ENCODE measurements around the gene CCNE1. TPM values are rescaled to one million over a fixed set of nuclear protein-coding genes. Genes with fewer than 3 reads are reported as not detected.

The CCNE1 gene
- total RNA-seq, 1 donor from 2014 or later = 3.9 TPM

- Mint-ChIP-seq H3K27me3 (ENCODE audit: unreplicated experiment) (peaks cover 13% of the 10 kb centered on the region), H3K27ac (ENCODE audit: unreplicated experiment) (peak overlapping the region; percentile 88), H3K36me3 (ENCODE audit: unreplicated experiment) (no peaks in the 10 kb centered on the region), H3K4me1 (ENCODE audit: unreplicated experiment) (peaks cover 11% of the 10 kb centered on the region), H3K4me3 (ENCODE audit: unreplicated experiment) (peak overlapping the region; percentile 93), H3K9me3 (ENCODE audit: unreplicated experiment) (no peaks in the 10 kb centered on the region)
- DNase-seq (ENCODE audit: extremely low spot score, unreplicated experiment) = no peak
- TF ChIP-seq CTCF (IDR thresholded peaks at IDR 0.05) = no peak
Measured at GRCh38 chr19:29845574-29846176, 33.9 kb downstream of the CCNE1 start.

DNA sequence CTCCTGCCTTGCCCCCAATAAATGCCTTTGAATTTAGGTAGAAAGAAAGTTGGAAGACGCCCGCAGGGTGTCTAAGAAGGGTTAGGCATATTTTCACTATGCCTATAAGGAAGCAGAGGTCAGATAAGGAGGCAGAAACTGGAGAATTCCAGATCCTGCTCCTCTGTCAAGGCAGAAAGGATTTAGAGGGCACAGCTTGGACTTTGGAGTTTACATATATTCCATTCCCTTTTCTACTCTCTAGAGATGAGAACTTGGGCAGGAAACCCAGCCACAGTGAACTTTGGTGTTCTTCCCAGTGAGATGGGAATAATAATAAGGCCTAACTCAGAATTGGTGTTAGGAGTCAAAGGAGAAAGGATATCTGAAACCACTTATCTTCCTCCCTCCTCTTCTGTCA, 37.4 kb downstream of the CCNE1 start:
- Mint-ChIP-seq H3K9me3 (ENCODE audit: unreplicated experiment) (no peaks in the 10 kb centered on the region), H3K27me3 (ENCODE audit: unreplicated experiment) (peaks cover 26% of the 10 kb centered on the region), H3K27ac (ENCODE audit: unreplicated experiment) (no peak overlapping the region), H3K4me1 (ENCODE audit: unreplicated experiment) (peaks cover 9% of the 10 kb centered on the region), H3K4me3 (ENCODE audit: unreplicated experiment) (no peak overlapping the region), H3K36me3 (ENCODE audit: unreplicated experiment) (no peaks in the 10 kb centered on the region)
- DNase-seq (ENCODE audit: extremely low spot score, unreplicated experiment) = no peak
- no peak for TF ChIP-seq CTCF (IDR thresholded peaks at IDR 0.05)

GRCh38 chr19:29850482-29850881, 38.7 kb downstream of the CCNE1 start:
- Mint-ChIP-seq H3K9me3 (ENCODE audit: unreplicated experiment) (no peaks in the 10 kb centered on the region), H3K27me3 (ENCODE audit: unreplicated experiment) (peaks cover 30% of the 10 kb centered on the region), H3K4me1 (ENCODE audit: unreplicated experiment) (peaks cover 6% of the 10 kb centered on the region), H3K4me3 (ENCODE audit: unreplicated experiment) (no peak overlapping the region), H3K36me3 (ENCODE audit: unreplicated experiment) (no peaks in the 10 kb centered on the region), H3K27ac (ENCODE audit: unreplicated experiment) (no peak overlapping the region)
- no peak for DNase-seq (ENCODE audit: extremely low spot score, unreplicated experiment)
- TF ChIP-seq CTCF (IDR thresholded peaks at IDR 0.05) = no peak

- no peaks in the 10 kb centered on the region for H3K9me3 Mint-ChIP-seq (ENCODE audit: unreplicated experiment)
- TF ChIP-seq CTCF (IDR thresholded peaks at IDR 0.05) = no peak
- H3K4me1 Mint-ChIP-seq (ENCODE audit: unreplicated experiment) = no peaks in the 10 kb centered on the region
- no peak overlapping the region for H3K27ac Mint-ChIP-seq (ENCODE audit: unreplicated experiment)
- H3K36me3 Mint-ChIP-seq (ENCODE audit: unreplicated experiment) = no peaks in the 10 kb centered on the region
- peaks cover 30% of the 10 kb centered on the region for H3K27me3 Mint-ChIP-seq (ENCODE audit: unreplicated experiment)
- H3K4me3 Mint-ChIP-seq (ENCODE audit: unreplicated experiment) = no peak overlapping the region
- no peak for DNase-seq (ENCODE audit: extremely low spot score, unreplicated experiment)
Measured at GRCh38 chr19:29851769-29852521, 40.2 kb downstream of the CCNE1 start.

- Mint-ChIP-seq H3K9me3 (ENCODE audit: unreplicated experiment) (no peaks in the 10 kb centered on the region), H3K36me3 (ENCODE audit: unreplicated experiment) (no peaks in the 10 kb centered on the region), H3K4me3 (ENCODE audit: unreplicated experiment) (no peak overlapping the region), H3K27ac (ENCODE audit: unreplicated experiment) (no peak overlapping the region), H3K27me3 (ENCODE audit: unreplicated experiment) (peaks cover 24% of the 10 kb centered on the region), H3K4me1 (ENCODE audit: unreplicated experiment) (no peaks in the 10 kb centered on the region)
- no peak for DNase-seq (ENCODE audit: extremely low spot score, unreplicated experiment)
- TF ChIP-seq CTCF (IDR thresholded peaks at IDR 0.05) = no peak
Measured at GRCh38 chr19:29854033-29854432, 42.2 kb downstream of the CCNE1 start.

Measured in osteocyte (in vitro differentiated cells).